Lower leg skin (tissue), 3 donors: Measurements from ENCODE around the gene ACOT12.

ENCODE experiments used
- CTCF ChIP-seq, 3 donors: fragments of 450-650 bp; IDR thresholded peaks; one replicate each; pipeline ENCODE4 v1.5.1; 2016; ENCODE audit warnings: antibody characterized with exemption in 3 of 3, mild to moderate bottlenecking in 3 of 3, moderate library complexity in 2 of 3
- POLR2A ChIP-seq, 2 donors: fragments of 450-650 bp; IDR thresholded peaks; one replicate each; pipeline ENCODE4 v1.6.1; 2016 to 2017; ENCODE audit warnings: antibody characterized with exemption in 2 of 2, mild to moderate bottlenecking in 1 of 2, moderate library complexity in 1 of 2

- TF ChIP-seq CTCF (IDR thresholded peaks at IDR 0.05) (no peak), POLR2A (IDR thresholded peaks at IDR 0.05) (no peak)
These were observed 39.8 kb downstream of the ACOT12 start for GRCh38 chr5:81354093-81354492.
